Measurements from ENCODE around the gene TBC1D26.
"Not testable (repeated sequence)": the region's sequence is repeated elsewhere in the genome, so short reads cannot be mapped to it uniquely, and the experiment has no call there.

GRCh38 chr17:15687494-15687893 lies 44.6 kb upstream of the TBC1D26 start:
- TF ChIP-seq CTCF (IDR thresholded peaks at IDR 0.05); IRF1 (CRISPR knock-in tag; IDR thresholded peaks at IDR 0.05); ZNF396 (CRISPR knock-in tag; IDR thresholded peaks at IDR 0.05; ENCODE audit: borderline replicate concordance); SP1 (CRISPR knock-in tag; conservative IDR thresholded peaks at IDR 0.05): not testable (repeated sequence)
- TF ChIP-seq, protein P1, sequence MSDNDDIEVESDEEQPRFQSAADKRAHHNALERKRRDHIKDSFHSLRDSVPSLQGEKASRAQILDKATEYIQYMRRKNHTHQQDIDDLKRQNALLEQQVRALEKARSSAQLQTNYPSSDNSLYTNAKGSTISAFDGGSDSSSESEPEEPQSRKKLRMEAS (CRISPR knock-in tag; IDR thresholded peaks at IDR 0.05) = not testable (repeated sequence)

All from WTC11 (cell line).